HCT116 (cell line): ENCODE data around the gene GPR4. TPM values are rescaled to one million over a fixed set of nuclear protein-coding genes. Genes with fewer than 3 reads are reported as not detected.

ENCODE experiments used
- ATAC-seq: fragments of 200-7000 bp; cut with Tn5 transposase; 2 replicates; pipeline ENCODE4 v1.9.1; 2020; ENCODE audit warnings: mild to moderate bottlenecking, moderate library complexity
- BruUV-seq: library from RNA; stranded (reverse); fragments of 400-500 nt; replicated peaks from 2 replicates; lab custom pipeline; 2021; lab: Mats Ljungman, UMichigan
- CTCF ChIA-PET: fragments of 300-600 bp; sonication (Branson Sonifier 250); formaldehyde crosslinking; loops from one replicate; lab custom pipeline; 2021; ENCODE audit warnings: antibody characterized with exemption; lab: Charles Lee
- POLR2A ChIA-PET: fragments of 300-600, 350-600 bp; sonication (Branson Sonifier 250); formaldehyde crosslinking; loops from one replicate; lab custom pipeline; 2021; ENCODE audit warnings: antibody characterized with exemption; lab: Charles Lee
- RAD21 ChIA-PET, 2 experiments: fragments of 300-600 bp; sonication (Branson Sonifier 250); formaldehyde crosslinking; loops; one replicate each; lab custom pipeline; 2023; ENCODE audit warnings: low total read pairs in 2 of 2; ENCODE audit not compliant: uncharacterized antibody in 2 of 2, unreplicated experiment in 2 of 2, low non-redundant PET in 1 of 2; lab: Charles Lee
- DNase-seq: peaks from one replicate; pipeline ENCODE4 v3.0.0-alpha.2; 2010; ENCODE audit warnings: low read depth, low spot score
- H2AFZ ChIP-seq: fragments of 200-600 bp; shearing (Covaris generic), sonication (generic); 2 replicates; pipeline ENCODE4 v1.6.1; 2017; ENCODE audit warnings: low read depth, mixed run types, mixed read lengths, antibody characterized with exemption, low read length; ENCODE audit not compliant: poor library complexity, severe bottlenecking
- H3K27ac ChIP-seq: 2 replicates; pipeline ENCODE4 v1.5.1; 2012; ENCODE audit warnings: low read depth, low read length
- H3K27me3 ChIP-seq: fragments of 200-600 bp; sonication (generic); 2 replicates; pipeline ENCODE4 v1.6.1; 2016; ENCODE audit warnings: mixed run types, low read length, mixed read lengths; ENCODE audit not compliant: insufficient read depth
- H3K36me3 ChIP-seq, 2 experiments: fragments of 200-500 bp in 1 of 2; fragments of 200-600 bp in 1 of 2; sonication (Bioruptor generic) in 1 of 2; sonication (generic) in 1 of 2; 2 replicates each; pipeline versions ENCODE4 v1.5.1 to v1.6.1; 2014 to 2016; ENCODE audit warnings: low read length in 2 of 2, inconsistent platforms in 1 of 2, mixed read lengths in 1 of 2, mixed run types in 1 of 2; ENCODE audit not compliant: insufficient read depth in 2 of 2, control insufficient read depth in 1 of 2
- H3K4me1 ChIP-seq, 2 experiments: fragments of 200-600 bp in 1 of 2; sonication (generic) in 1 of 2; 2 replicates each; pipeline versions ENCODE4 v1.5.1 to v1.6.1; 2012 to 2017; ENCODE audit warnings: low read length in 2 of 2, inconsistent platforms in 1 of 2, mild to moderate bottlenecking in 1 of 2, mixed read lengths in 1 of 2, mixed run types in 1 of 2, moderate library complexity in 1 of 2; ENCODE audit not compliant: insufficient read depth in 2 of 2, control insufficient read depth in 1 of 2
- H3K4me2 ChIP-seq: fragments of 200-600 bp; sonication (generic); 2 replicates; pipeline ENCODE4 v1.6.1; 2017; ENCODE audit warnings: mixed run types, low read length, mixed read lengths
- H3K4me3 ChIP-seq, 2 experiments: fragments of 200-600 bp in 1 of 2; sonication (generic) in 1 of 2; replicated peaks in 1 of 2; 2 replicates each; pipeline ENCODE4 v1.5.1; 2011 to 2016; ENCODE audit warnings: low read length in 2 of 2, control low read depth in 1 of 2, low read depth in 1 of 2, mild to moderate bottlenecking in 1 of 2, mixed read lengths in 1 of 2, mixed run types in 1 of 2
- H3K79me2 ChIP-seq: fragments of 200-600 bp; sonication (generic); 2 replicates; pipeline ENCODE4 v1.6.1; 2017; ENCODE audit warnings: mild to moderate bottlenecking, mixed run types, low read length, moderate library complexity, mixed read lengths; ENCODE audit not compliant: insufficient read depth
- H3K9ac ChIP-seq: fragments of 200-600 bp; sonication (generic); 2 replicates; pipeline ENCODE4 v1.6.1; 2016; ENCODE audit warnings: low read length, mixed read lengths
- H3K9me2 ChIP-seq: fragments of 200-600 bp; sonication (generic), shearing (Covaris generic); 2 replicates; pipeline ENCODE4 v1.6.1; 2017; ENCODE audit warnings: mixed run types, mild to moderate bottlenecking, moderate library complexity; ENCODE audit not compliant: insufficient read depth
- H3K9me3 ChIP-seq, 2 experiments: fragments of 200-500 bp in 1 of 2; fragments of 200-600 bp in 1 of 2; sonication (Bioruptor generic) in 1 of 2; sonication (generic) in 1 of 2; 2 replicates each; pipeline ENCODE4 v1.6.1; 2014 to 2017; ENCODE audit warnings: low read length in 2 of 2, mixed read lengths in 2 of 2, inconsistent platforms in 1 of 2, low read depth in 1 of 2, mild to moderate bottlenecking in 1 of 2, mixed run types in 1 of 2, moderate library complexity in 1 of 2; ENCODE audit not compliant: control insufficient read depth in 1 of 2, insufficient read depth in 1 of 2
- H4K20me1 ChIP-seq: fragments of 200-600 bp; sonication (generic), shearing (Covaris generic); 2 replicates; pipeline ENCODE4 v1.6.1; 2017; ENCODE audit warnings: mixed run types, mild to moderate bottlenecking, moderate library complexity; ENCODE audit not compliant: insufficient read depth
- CEBPB ChIP-seq: IDR thresholded peaks from 2 replicates; pipeline ENCODE4 v1.6.1; 2012; ENCODE audit warnings: low read depth
- CTCF ChIP-seq, 3 experiments: fragments of 200-600 bp in 1 of 3; sonication (generic) in 1 of 3; IDR thresholded peaks in 2 of 3; conservative IDR thresholded peaks in 1 of 3; 2 replicates each; pipeline ENCODE4 v1.5.1; 2012 to 2017; ENCODE audit warnings: low read depth in 2 of 3, low read length in 2 of 3, antibody characterized with exemption in 1 of 3, borderline replicate concordance in 1 of 3, control low read depth in 1 of 3, mild to moderate bottlenecking in 1 of 3, mixed read lengths in 1 of 3, mixed run types in 1 of 3, moderate library complexity in 1 of 3; ENCODE audit not compliant: insufficient read depth in 1 of 3
- JUND ChIP-seq: IDR thresholded peaks from 2 replicates; pipeline ENCODE4 v1.6.1; 2012
- intact Hi-C: fragments of 100-400 bp; cut with micrococcal nuclease; formaldehyde crosslinking; loops from 2 replicates; pipeline ENCODE4 v1.10.0; 2022
- total RNA-seq: library from RNA; stranded (reverse); gene quantifications from one replicate; pipeline ENCODE4 v1.2.1, GENCODE V29; 2021; ENCODE audit not compliant: unreplicated experiment

GPR4 gene
- total RNA-seq, 1 experiment from 2014 or later = 0.10 TPM

- no peak overlapping the region for H3K9ac ChIP-seq
- intact Hi-C loops = no loop called here
- no peak overlapping the region for H3K4me2 ChIP-seq
- BruUV-seq = no TSS peak
- no peaks in the 10 kb centered on the region for H3K79me2 ChIP-seq
- no peaks in the 10 kb centered on the region for H3K9me3 ChIP-seq
- no peak for TF ChIP-seq CEBPB
- TF ChIP-seq JUND = no peak
- TF ChIP-seq, all 23 proteins: peak for 0
- Histone ChIP-seq H3K9me2 (no peaks in the 10 kb centered on the region), H3K27ac (no peak overlapping the region), H3K4me1 (peaks cover 4 to 7% of the 10 kb centered on the region in 2 experiments; a peak in 3 of 4 replicates), H3K4me3 (no peak overlapping the region), H3K27me3 (no peaks in the 10 kb centered on the region), H2AFZ (no peak overlapping the region), H3K36me3 (peaks cover 13 to 15% of the 10 kb centered on the region in 2 experiments; a peak in 3 of 4 replicates), H4K20me1 (no peaks in the 10 kb centered on the region)
- CTCF ChIA-PET = no interaction called here
- no peak for ATAC-seq
- POLR2A ChIA-PET = no interaction called here
- RAD21 ChIA-PET = no interaction called here
- no peak for DNase-seq
These were observed 19.4 kb upstream of the GPR4 start for GRCh38 chr19:45621389-45621788.

DNA sequence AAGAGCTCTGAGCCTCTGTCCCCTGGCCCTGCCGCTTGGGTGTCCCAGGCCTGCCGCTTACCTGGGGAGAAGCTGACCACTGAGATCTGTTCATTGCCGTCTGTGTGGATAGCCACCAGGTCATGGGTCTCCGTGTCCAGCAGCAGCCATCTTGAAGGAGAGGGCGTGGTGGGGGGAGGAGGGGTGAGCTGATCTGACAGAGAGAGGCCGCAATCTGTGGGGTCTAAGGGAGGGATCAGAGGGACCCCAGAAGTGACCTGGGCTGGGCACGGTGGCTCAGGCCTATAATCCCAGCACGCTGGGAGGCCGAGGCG, 14.6 kb upstream of the GPR4 start:
- no peak for ATAC-seq
- DNase-seq = no peak
- no peaks in the 10 kb centered on the region for H3K9me3 ChIP-seq
- H3K4me3 ChIP-seq = peak overlapping the region; percentile 30 to 42
- no peak for TF ChIP-seq CTCF (IDR thresholded peaks at IDR 0.05 in 2 of 3, conservative IDR thresholded peaks at IDR 0.05 in 1 of 3; ENCODE audit: borderline replicate concordance in 1 of 3, insufficient read depth in 1 of 3, low read depth in 2 of 3, low read length in 2 of 3)
- TF ChIP-seq, all 23 proteins: peak for 0
- BruUV-seq = no TSS peak
- ChIA-PET RAD21 (interaction anchor here in 1 of 2 experiments (1.6 kb wide), 1 partner anchor 24 kb away, joined by 3 read pairs; no protein-coding TSS in a partner anchor), POLR2A (interaction anchor here (1.5 to 3.3 kb wide), 5 partner anchors 10 to 153 kb away, joined by 5 to 14 read pairs (median 7); partner anchors contain the start of genes OPA3 and SIX5), CTCF (interaction anchor here (1.2 to 4.8 kb wide), 4 partner anchors 24 to 58 kb away, joined by 5 to 45 read pairs (median 8); partner anchors contain the start of gene EML2)
- Histone ChIP-seq H3K27ac (peak overlapping the region; percentile 78), H2AFZ (no peak overlapping the region), H4K20me1 (no peaks in the 10 kb centered on the region), H3K79me2 (no peaks in the 10 kb centered on the region), H3K9ac (peak overlapping the region; percentile 63), H3K4me2 (peak overlapping the region; percentile 78), H3K4me1 (peaks cover 30 to 38% of the 10 kb centered on the region in 2 experiments), H3K36me3 (peaks cover 13 to 23% of the 10 kb centered on the region in 2 experiments; a peak in 3 of 4 replicates), H3K9me2 (no peaks in the 10 kb centered on the region), H3K27me3 (no peaks in the 10 kb centered on the region)
- intact Hi-C loops = loop anchor here (2.0 kb wide), 1 partner anchor 14 kb away; no protein-coding TSS in a partner anchor
